ENCODE results near the gene CNRIP1. TPM values are rescaled to one million over a fixed set of nuclear protein-coding genes. Genes with fewer than 3 reads are reported as not detected.

The CNRIP1 gene
- total RNA-seq, 2 donors from 2014 or later, result 39.7 to 45.6 TPM

DNA sequence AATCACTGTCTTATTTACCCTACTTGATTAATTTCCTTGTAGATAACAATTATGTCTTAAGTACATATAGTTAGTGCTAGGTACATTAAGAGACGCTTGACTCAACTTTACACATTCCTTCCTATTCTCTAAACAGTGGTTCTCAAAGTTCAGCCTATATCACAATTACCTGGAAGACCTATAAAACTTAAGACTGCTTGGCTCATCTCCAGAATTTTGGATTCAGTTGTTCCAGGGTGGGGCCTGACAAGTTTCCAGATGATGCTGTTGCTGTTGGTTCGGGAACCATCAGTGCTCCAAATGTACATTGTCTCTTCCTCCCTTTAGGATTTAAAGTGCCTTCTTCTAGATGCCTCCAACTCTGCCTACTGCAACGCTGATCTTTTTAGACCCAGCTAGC lies 71.4 kb downstream of the CNRIP1 start:
- Histone ChIP-seq H3K4me1 (ENCODE audit: control insufficient read depth in 1 of 2, low read depth in 2 of 2) (peaks cover 44 to 58% of the 10 kb centered on the region in 2 donors), H3K27me3 (replicated peaks; ENCODE audit: insufficient read depth) (no peaks in the 10 kb centered on the region), H3K36me3 (no peaks in the 10 kb centered on the region), H3K4me3 (no peak overlapping the region), H3K27ac (no peak overlapping the region), H3K9me3 (no peaks in the 10 kb centered on the region)
- no peak for DNase-seq (ENCODE audit: low spot score)
- no peak for ATAC-seq (ENCODE audit: insufficient number of reproducible peaks, low FRiP score, low read depth)
- TF ChIP-seq, protein P1, sequence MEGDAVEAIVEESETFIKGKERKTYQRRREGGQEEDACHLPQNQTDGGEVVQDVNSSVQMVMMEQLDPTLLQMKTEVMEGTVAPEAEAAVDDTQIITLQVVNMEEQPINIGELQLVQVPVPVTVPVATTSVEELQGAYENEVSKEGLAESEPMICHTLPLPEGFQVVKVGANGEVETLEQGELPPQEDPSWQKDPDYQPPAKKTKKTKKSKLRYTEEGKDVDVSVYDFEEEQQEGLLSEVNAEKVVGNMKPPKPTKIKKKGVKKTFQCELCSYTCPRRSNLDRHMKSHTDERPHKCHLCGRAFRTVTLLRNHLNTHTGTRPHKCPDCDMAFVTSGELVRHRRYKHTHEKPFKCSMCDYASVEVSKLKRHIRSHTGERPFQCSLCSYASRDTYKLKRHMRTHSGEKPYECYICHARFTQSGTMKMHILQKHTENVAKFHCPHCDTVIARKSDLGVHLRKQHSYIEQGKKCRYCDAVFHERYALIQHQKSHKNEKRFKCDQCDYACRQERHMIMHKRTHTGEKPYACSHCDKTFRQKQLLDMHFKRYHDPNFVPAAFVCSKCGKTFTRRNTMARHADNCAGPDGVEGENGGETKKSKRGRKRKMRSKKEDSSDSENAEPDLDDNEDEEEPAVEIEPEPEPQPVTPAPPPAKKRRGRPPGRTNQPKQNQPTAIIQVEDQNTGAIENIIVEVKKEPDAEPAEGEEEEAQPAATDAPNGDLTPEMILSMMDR (IDR thresholded peaks at IDR 0.05), result no peak

DNA sequence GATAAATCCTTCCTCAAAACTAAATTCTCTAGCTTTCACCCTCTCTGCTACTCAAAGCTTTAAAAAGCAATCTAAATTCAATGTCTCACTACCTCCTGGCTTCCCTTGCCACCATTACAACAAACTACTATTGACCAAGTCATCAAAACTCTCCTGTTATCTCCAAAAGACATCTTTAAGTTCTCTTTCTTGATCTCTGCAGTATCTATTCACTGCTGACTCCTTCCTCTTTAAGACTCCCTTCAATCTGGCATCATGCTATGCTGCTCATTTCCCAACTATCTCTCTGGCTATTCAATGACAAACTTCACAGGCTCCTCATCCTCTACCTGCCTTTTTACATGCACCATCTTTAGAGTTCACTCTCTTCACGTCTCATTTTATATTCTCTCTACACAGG lies 73.4 kb downstream of the CNRIP1 start:
- Histone ChIP-seq H3K27ac (no peak overlapping the region), H3K4me3 (no peak overlapping the region), H3K4me1 (ENCODE audit: control insufficient read depth in 1 of 2, low read depth in 2 of 2) (peaks cover 47 to 70% of the 10 kb centered on the region in 2 donors), H3K27me3 (replicated peaks; ENCODE audit: insufficient read depth) (no peaks in the 10 kb centered on the region), H3K36me3 (no peaks in the 10 kb centered on the region), H3K9me3 (no peaks in the 10 kb centered on the region)
- DNase-seq (ENCODE audit: low spot score) (no peak), ATAC-seq (ENCODE audit: insufficient number of reproducible peaks, low FRiP score, low read depth) (no peak)
- TF ChIP-seq, protein P1 (IDR thresholded peaks at IDR 0.05), result no peak

DNA sequence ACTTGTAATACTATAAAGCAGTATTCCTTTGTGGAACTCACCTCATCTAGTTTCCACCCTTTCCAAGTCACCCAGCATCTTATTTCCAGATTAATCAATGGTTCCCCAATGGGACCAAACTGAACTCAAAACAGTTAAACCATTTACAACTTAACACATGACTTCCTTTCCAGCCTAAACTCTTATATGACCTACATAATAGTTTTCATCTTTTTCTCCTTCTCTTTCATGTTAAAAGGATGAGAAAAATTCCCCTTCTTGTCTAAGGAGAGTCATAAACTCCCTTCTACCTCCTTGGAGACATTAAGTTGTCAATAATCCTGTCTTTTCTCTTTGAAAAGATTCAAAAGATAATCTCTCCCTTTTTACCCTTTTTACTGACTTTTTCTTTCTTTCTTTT lies 74.1 kb downstream of the CNRIP1 start:
- Histone ChIP-seq H3K4me1 (ENCODE audit: control insufficient read depth in 1 of 2, low read depth in 2 of 2) (peaks cover 46 to 72% of the 10 kb centered on the region in 2 donors), H3K27ac (no peak overlapping the region), H3K4me3 (no peak overlapping the region), H3K9me3 (no peaks in the 10 kb centered on the region), H3K27me3 (replicated peaks; ENCODE audit: insufficient read depth) (no peaks in the 10 kb centered on the region), H3K36me3 (no peaks in the 10 kb centered on the region)
- TF ChIP-seq, protein P1 (IDR thresholded peaks at IDR 0.05), result no peak
- DNase-seq (ENCODE audit: low spot score) (no peak), ATAC-seq (ENCODE audit: insufficient number of reproducible peaks, low FRiP score, low read depth) (no peak)

DNA sequence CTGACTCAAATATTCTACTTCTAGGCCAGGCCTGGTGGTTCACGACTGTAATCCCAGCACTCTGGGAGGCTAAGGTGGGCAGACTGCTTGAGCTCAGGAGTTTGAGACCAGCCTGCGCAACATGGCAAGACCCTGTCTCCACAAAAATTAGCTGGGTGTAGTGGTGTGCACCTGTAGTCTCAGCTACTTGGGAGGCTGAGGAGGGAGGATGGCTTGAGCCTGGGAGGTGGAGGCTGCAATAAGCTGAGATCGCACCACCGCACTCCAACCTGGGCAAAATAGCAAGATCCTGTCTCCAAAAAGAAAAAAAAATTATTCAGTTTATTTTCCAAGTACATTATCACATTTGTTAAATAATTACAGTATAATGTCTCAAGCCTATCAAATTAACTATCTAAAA lies 74.7 kb downstream of the CNRIP1 start:
- H3K4me3 ChIP-seq, result no peak overlapping the region
- TF ChIP-seq, protein P1 (IDR thresholded peaks at IDR 0.05), result no peak
- H3K4me1 ChIP-seq (ENCODE audit: control insufficient read depth in 1 of 2, low read depth in 2 of 2), result peaks cover 39 to 72% of the 10 kb centered on the region in 2 donors
- no peaks in the 10 kb centered on the region for H3K9me3 ChIP-seq
- no peak for DNase-seq (ENCODE audit: low spot score)
- H3K27me3 ChIP-seq (replicated peaks; ENCODE audit: insufficient read depth), result no peaks in the 10 kb centered on the region
- H3K36me3 ChIP-seq, result no peaks in the 10 kb centered on the region
- no peak for ATAC-seq (ENCODE audit: insufficient number of reproducible peaks, low FRiP score, low read depth)
- H3K27ac ChIP-seq, result no peak overlapping the region

DNA sequence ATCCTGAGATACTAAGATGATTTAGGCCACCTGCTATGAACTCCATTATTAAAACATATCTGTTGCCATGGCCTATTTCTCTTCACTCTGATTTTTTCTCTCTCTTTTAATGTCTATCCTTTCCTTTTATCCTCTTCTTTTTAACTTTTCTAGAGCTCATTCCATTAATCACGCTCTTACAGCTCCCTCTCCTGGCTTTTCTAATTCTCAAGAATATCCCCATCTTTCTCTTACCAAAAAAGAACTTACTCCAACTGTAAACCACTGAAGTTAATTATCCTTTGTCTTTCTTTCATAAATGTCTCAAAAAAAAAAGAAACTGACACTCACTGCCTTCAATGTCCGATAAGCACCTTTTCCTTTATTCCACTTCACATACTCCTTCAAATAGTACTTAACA lies 75.3 kb downstream of the CNRIP1 start:
- no peak overlapping the region for H3K27ac ChIP-seq
- no peaks in the 10 kb centered on the region for H3K27me3 ChIP-seq (replicated peaks; ENCODE audit: insufficient read depth)
- ATAC-seq (ENCODE audit: insufficient number of reproducible peaks, low FRiP score, low read depth) (no peak), DNase-seq (ENCODE audit: low spot score) (no peak)
- no peaks in the 10 kb centered on the region for H3K9me3 ChIP-seq
- H3K4me1 ChIP-seq (ENCODE audit: control insufficient read depth in 1 of 2, low read depth in 2 of 2), result peaks cover 34 to 72% of the 10 kb centered on the region in 2 donors
- TF ChIP-seq, protein P1 (IDR thresholded peaks at IDR 0.05), result no peak
- H3K4me3 ChIP-seq, result no peak overlapping the region
- no peaks in the 10 kb centered on the region for H3K36me3 ChIP-seq

Other genes starting within 250 kb of the CNRIP1 start
- 10 to 100 TPM in 1 of 2 donors, 1 to 10 TPM in 1; 8.3 to 27.7 TPM for gene PNO1, start 162.1 kb downstream of the CNRIP1 start, total RNA-seq
- gene PPP3R1, start 67.4 kb downstream of the CNRIP1 start, total RNA-seq, result 10 to 100 TPM; 27.1 to 39.3 TPM
- gene PLEK, start 45.3 kb upstream of the CNRIP1 start, total RNA-seq, result 10 to 100 TPM; 16.2 to 20.7 TPM
- gene FBXO48, start 147.3 kb upstream of the CNRIP1 start, total RNA-seq, result under 1 TPM; 0.41 to 0.56 TPM
- 1 to 10 TPM; 4.9 to 5.8 TPM for gene APLF, start 147.6 kb upstream of the CNRIP1 start, total RNA-seq

Data from thoracic aorta (tissue), 2 donors.